ENCODE results near the gene ENG.

- no peak for TF ChIP-seq CTCF (IDR thresholded peaks at IDR 0.05; ENCODE audit: low read depth, low read length)
- TF ChIP-seq EZH2phosphoT487 (IDR thresholded peaks at IDR 0.05; ENCODE audit: low read depth): no peak
Measured at GRCh38 chr9:127860779-127861178, 6.3 kb upstream of the ENG start.
